H1 (cell line): Measurements from ENCODE around the gene SEMA6A. TPM values are rescaled to one million over a fixed set of nuclear protein-coding genes. Genes with fewer than 3 reads are reported as not detected.

ENCODE experiments used
- CTCF ChIA-PET: fragments of 300-600 bp; sonication (Branson Sonifier 250); formaldehyde crosslinking; loops from one replicate; lab custom pipeline; 2021; ENCODE audit not compliant: partially characterized antibody; lab: Charles Lee
- POLR2A ChIA-PET: fragments of 300-600 bp; sonication (Branson Sonifier 250); formaldehyde crosslinking; loops from one replicate; lab custom pipeline; 2021; ENCODE audit warnings: inconsistent platforms; ENCODE audit not compliant: partially characterized antibody; lab: Charles Lee
- DNase-seq, 2 experiments: peaks; one replicate each; pipeline versions ENCODE4 v3.0.0 to v3.0.0-alpha.2; 2010 to 2022; ENCODE audit warnings: low spot score in 2 of 2, low read depth in 1 of 2, mixed read lengths in 1 of 2
- FAIRE-seq: peaks from 2 replicates; lab custom pipeline; 2011; peaks lifted over from hg19 to GRCh38; lab: Jason Lieb, UNC
- H2AFZ ChIP-seq: 2 replicates; pipeline ENCODE4 v1.8.1; 2012; ENCODE audit warnings: low read length, inconsistent platforms
- H2AK5ac ChIP-seq: 2 replicates; pipeline ENCODE4 v1.6.1; 2013; ENCODE audit warnings: low read depth, low read length
- H2BK120ac ChIP-seq: replicated peaks from 2 replicates; pipeline ENCODE3; 2013; ENCODE audit warnings: low read depth, low read length, inconsistent platforms
- H2BK12ac ChIP-seq: 2 replicates; pipeline ENCODE4 v1.6.1; 2013; ENCODE audit warnings: low read depth, low read length
- H2BK15ac ChIP-seq: 2 replicates; pipeline ENCODE4 v1.6.1; 2013; ENCODE audit warnings: low read length
- H2BK20ac ChIP-seq: 2 replicates; pipeline ENCODE4 v1.6.1; 2013; ENCODE audit warnings: low read length
- H2BK5ac ChIP-seq: 2 replicates; pipeline ENCODE4 v1.6.1; 2013; ENCODE audit warnings: low read depth, low read length
- H3K14ac ChIP-seq: 2 replicates; pipeline ENCODE4 v1.6.1; 2013; ENCODE audit warnings: inconsistent platforms; ENCODE audit not compliant: insufficient read length
- H3K18ac ChIP-seq: 2 replicates; pipeline ENCODE4 v1.6.1; 2013; ENCODE audit warnings: low read length; ENCODE audit errors: extremely low read depth
- H3K23ac ChIP-seq: 2 replicates; pipeline ENCODE4 v1.6.1; 2013; ENCODE audit warnings: inconsistent platforms; ENCODE audit not compliant: insufficient read length
- H3K23me2 ChIP-seq: 2 replicates; pipeline ENCODE4 v1.6.1; 2013; ENCODE audit warnings: low read depth, low read length
- H3K27ac ChIP-seq: 2 replicates; pipeline ENCODE4 v1.6.1; 2011; ENCODE audit warnings: low read depth, low read length, inconsistent platforms
- H3K27me3 ChIP-seq, 4 experiments: replicated peaks in 1 of 4; 1 replicate in 1 of 4; 2 replicates in 3 of 4; pipeline versions ENCODE4 v1.6.1 to v1.8.1; 2011 to 2013; ENCODE audit warnings: low read length in 3 of 4, mild to moderate bottlenecking in 3 of 4, inconsistent platforms in 2 of 4, mixed read lengths in 2 of 4, moderate library complexity in 1 of 4; ENCODE audit not compliant: control insufficient read depth in 3 of 4, insufficient read depth in 3 of 4; ENCODE audit errors: extremely low read depth in 1 of 4
- H3K36me3 ChIP-seq, 4 experiments: 2 replicates each; pipeline versions ENCODE4 v1.6.1 to v1.8.1; 2011 to 2013; ENCODE audit warnings: mild to moderate bottlenecking in 4 of 4, low read length in 3 of 4, moderate library complexity in 2 of 4, control low read depth in 1 of 4, inconsistent platforms in 1 of 4; ENCODE audit not compliant: insufficient read depth in 4 of 4, control insufficient read depth in 2 of 4
- H3K4ac ChIP-seq: replicated peaks from 2 replicates; pipeline ENCODE3; 2013; ENCODE audit warnings: low read length, low read depth, mixed read lengths, inconsistent platforms; ENCODE audit not compliant: insufficient read length
- H3K4me1 ChIP-seq, 4 experiments: replicated peaks in 1 of 4; 1 replicate in 1 of 4; 2 replicates in 3 of 4; pipeline versions ENCODE4 v1.6.1 to v1.8.1; 2011 to 2013; ENCODE audit warnings: low read length in 3 of 4, inconsistent platforms in 2 of 4, mixed read lengths in 1 of 4; ENCODE audit not compliant: insufficient read depth in 4 of 4, control insufficient read depth in 3 of 4
- H3K4me2 ChIP-seq, 2 experiments: 2 replicates each; pipeline versions ENCODE4 v1.6.1 to v1.8.1; 2011 to 2013; ENCODE audit warnings: low read depth in 2 of 2, low read length in 2 of 2, control low read depth in 1 of 2, inconsistent platforms in 1 of 2, mild to moderate bottlenecking in 1 of 2; ENCODE audit not compliant: insufficient read depth in 1 of 2
- H3K4me3 ChIP-seq, 4 experiments: fragments of 200-600, 300-600 bp in 1 of 4; sonication (generic), shearing (Covaris generic), sonication (Bioruptor Twin) in 1 of 4; 2 replicates each; pipeline versions ENCODE4 v1.5.1 to v1.8.1; 2011 to 2016; ENCODE audit warnings: low read length in 4 of 4, low read depth in 3 of 4, control low read depth in 2 of 4, inconsistent platforms in 2 of 4, mild to moderate bottlenecking in 2 of 4, mixed read lengths in 1 of 4, moderate library complexity in 1 of 4; ENCODE audit not compliant: insufficient read depth in 2 of 4; ENCODE audit errors: extremely low read depth in 1 of 4
- H3K56ac ChIP-seq: replicated peaks from 2 replicates; pipeline ENCODE3; 2013; ENCODE audit warnings: low read depth, mild to moderate bottlenecking, mixed read lengths, low read length, inconsistent platforms; ENCODE audit not compliant: insufficient read length
- H3K79me1 ChIP-seq: 2 replicates; pipeline ENCODE4 v1.6.1; 2013; ENCODE audit warnings: low read depth, low read length, control low read depth
- H3K79me2 ChIP-seq, 2 experiments: 2 replicates each; pipeline versions ENCODE4 v1.6.1 to v1.8.1; 2012 to 2013; ENCODE audit warnings: low read length in 2 of 2, mild to moderate bottlenecking in 2 of 2, inconsistent platforms in 1 of 2; ENCODE audit not compliant: insufficient read depth in 2 of 2, control insufficient read depth in 1 of 2
- H3K9ac ChIP-seq, 4 experiments: replicated peaks in 1 of 4; 1 replicate in 1 of 4; 2 replicates in 3 of 4; pipeline versions ENCODE4 v1.6.1 to v1.8.1; 2011 to 2013; ENCODE audit warnings: low read depth in 3 of 4, low read length in 3 of 4, control low read depth in 2 of 4, mild to moderate bottlenecking in 2 of 4, moderate library complexity in 2 of 4, inconsistent platforms in 1 of 4; ENCODE audit errors: extremely low read depth in 1 of 4
- H3K9me3 ChIP-seq, 2 experiments: 2 replicates each; pipeline versions ENCODE4 v1.6.1 to v1.8.1; 2012 to 2013; ENCODE audit warnings: mild to moderate bottlenecking in 2 of 2, moderate library complexity in 2 of 2, control low read depth in 1 of 2, inconsistent platforms in 1 of 2, low read depth in 1 of 2, low read length in 1 of 2, mixed read lengths in 1 of 2; ENCODE audit not compliant: insufficient read depth in 2 of 2
- H4K20me1 ChIP-seq, 2 experiments: replicated peaks in 1 of 2; 2 replicates each; pipeline versions ENCODE3 to v1.8.1; 2011 to 2013; ENCODE audit warnings: inconsistent platforms in 2 of 2, low read length in 2 of 2, mild to moderate bottlenecking in 1 of 2; ENCODE audit not compliant: insufficient read depth in 2 of 2, control insufficient read depth in 1 of 2
- H4K5ac ChIP-seq: 2 replicates; pipeline ENCODE4 v1.6.1; 2013; ENCODE audit warnings: low read length, low read depth, mixed read lengths, inconsistent platforms; ENCODE audit not compliant: insufficient read length
- H4K8ac ChIP-seq: 2 replicates; pipeline ENCODE4 v1.8.0; 2013; ENCODE audit warnings: mild to moderate bottlenecking, moderate library complexity, low read length, inconsistent platforms; ENCODE audit not compliant: insufficient read depth; ENCODE audit errors: extremely low read depth
- H4K91ac ChIP-seq: replicated peaks from 2 replicates; pipeline ENCODE3; 2013; ENCODE audit warnings: low read length, mixed read lengths, inconsistent platforms; ENCODE audit not compliant: insufficient read length
- BRCA1 ChIP-seq: IDR thresholded peaks from 2 replicates; pipeline ENCODE4 v1.6.1; 2012; ENCODE audit warnings: low read depth, low read length, improper control_type of control experiment
- E2F6 ChIP-seq: IDR thresholded peaks from 2 replicates; pipeline ENCODE4 v1.6.1; 2012; ENCODE audit warnings: inconsistent platforms
- MAFK ChIP-seq: IDR thresholded peaks from 2 replicates; pipeline ENCODE4 v1.6.1; 2012; ENCODE audit warnings: low read depth, mild to moderate bottlenecking, improper control_type of control experiment, low read length
- WGBS, 2 experiments: shearing (Covaris generic) in 1 of 2; methylation state at CpG; one replicate each; pipeline versions ENCODE4 v1.1.6 to v1.1.7; 2013 to 2015; ENCODE audit warnings: low lambda C conversion rate in 2 of 2, mixed read lengths in 2 of 2, inconsistent platforms in 1 of 2, low coverage in 1 of 2, missing lambda C conversion rate in 1 of 2; ENCODE audit not compliant: insufficient replicate concordance in 2 of 2, insufficient coverage in 1 of 2, insufficient read length in 1 of 2; ENCODE audit errors: extremely low coverage in 1 of 2, missing lambda C conversion rate in 1 of 2; 5-methylcytosine and 5-hydroxymethylcytosine counted together
- polyA plus RNA-seq, 7 experiments: library from polyadenylated mRNA; depleted of rRNA in 3 of 7; stranded (reverse) in 5 of 7; unstranded in 2 of 7; fragments of >200 nt in 5 of 7; fragments of 200-250 nt in 2 of 7; gene quantifications; 1 replicate in 5 of 7; 2 replicates in 1 of 7; 4 replicates in 1 of 7; pipeline versions ENCODE4 v1.2.1 to v1.2.3, GENCODE V29; 2011 to 2013; ENCODE audit warnings: missing spikeins in 2 of 7, mixed read lengths in 2 of 7
- total RNA-seq: library from RNA; stranded (reverse); fragmentation: NEBNext Ultra II Directional; extraction: Animal tissue kit (Norgen Biotek cat#: 25700); gene quantifications from 2 replicates; pipeline ENCODE4 v1.2.1, GENCODE V29; 2021

Gene SEMA6A
- total and polyA plus RNA-seq, 2 of the 8 experiments (the other 6 are each of a cell fraction or from before 2014, with no cell fraction given): 78.3 to 277 TPM

- Histone ChIP-seq H3K79me1 (no peaks in the 10 kb centered on the region), H3K27me3 (peaks cover 0 to 20% (median 4%) of the 10 kb centered on the region in 4 experiments; a peak in 4 of 7 replicates), H3K4me3 (no peak overlapping the region), H2AFZ (no peak overlapping the region), H4K8ac (no peak overlapping the region), H2BK5ac (no peak overlapping the region), H3K9ac (no peak overlapping the region), H3K56ac (no peak overlapping the region), H4K20me1 (peaks cover 0 to 2% of the 10 kb centered on the region in 2 experiments), H3K4me2 (no peak overlapping the region), H4K91ac (no peak overlapping the region), H2BK20ac (no peak overlapping the region), H3K4ac (no peak overlapping the region), H3K23me2 (no peaks in the 10 kb centered on the region; the same call in 1 of the 2 replicates), H3K79me2 (no peaks in the 10 kb centered on the region), H2BK120ac (no peak overlapping the region), H3K14ac (no peak overlapping the region), H2AK5ac (no peak overlapping the region), H3K9me3 (no peaks in the 10 kb centered on the region), H2BK12ac (no peak overlapping the region), H3K4me1 (peaks cover 3 to 24% (median 11%) of the 10 kb centered on the region in 4 experiments), H4K5ac (no peak overlapping the region), H2BK15ac (no peak overlapping the region), H3K27ac (no peak overlapping the region), H3K36me3 (no peaks in the 10 kb centered on the region), H3K18ac (no peak overlapping the region), H3K23ac (no peak overlapping the region)
- FAIRE-seq (no peak), DNase-seq (no peak)
- whole genome bisulfite sequencing, 2 experiments: 84% methylated on average over 6 of the region's 6 CpGs; no CpG with 5 or more reads in 1 of the 2 experiments
- ChIA-PET POLR2A (no interaction called here), CTCF (no interaction called here)
- TF ChIP-seq BRCA1 (no peak), MAFK (no peak), E2F6 (no peak)
Observed at GRCh38 chr5:116437351-116437705, 137.3 kb downstream of the SEMA6A start.
